Measurements from ENCODE around the gene USP10.
A peak's percentile ranks its signal among the peaks of the same experiment; 100 is the strongest.

The USP10 gene

DNA sequence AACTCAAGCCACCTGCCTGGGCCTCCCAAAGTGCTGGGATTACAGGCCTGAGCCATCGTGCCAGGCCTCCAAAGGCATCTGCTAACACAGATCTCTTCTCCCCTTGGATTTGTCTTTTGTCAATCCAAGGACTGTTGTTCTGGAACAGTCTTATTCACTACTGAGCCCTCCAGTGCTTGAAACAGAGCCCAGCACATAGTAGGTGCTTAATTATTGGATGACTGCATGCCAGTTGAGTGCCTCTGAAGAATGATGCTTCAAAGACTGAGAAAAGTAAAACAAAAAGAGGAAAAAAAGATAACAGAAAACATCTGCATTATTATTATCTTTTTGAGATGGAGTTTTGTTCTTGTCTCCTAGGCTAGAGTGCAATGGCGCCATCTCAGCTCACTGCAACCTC, 118.3 kb downstream of the USP10 start:
- Histone ChIP-seq H3K4me2 (ENCODE audit: low read length) (no peak overlapping the region), H3K4me3 (ENCODE audit: low read length) (no peak overlapping the region), H4K8ac (ENCODE audit: low read depth, low read length) (no peak overlapping the region), H2BK15ac (replicated peaks; ENCODE audit: low read depth) (no peak overlapping the region), H3K9ac (ENCODE audit: low read length) (no peak overlapping the region), H3K36me3 (ENCODE audit: control insufficient read depth, insufficient read depth, low read length) (no peaks in the 10 kb centered on the region), H4K5ac (ENCODE audit: low read length) (no peak overlapping the region), H3K56ac (ENCODE audit: low read length) (no peak overlapping the region), H3K23ac (ENCODE audit: low read length) (no peak overlapping the region), H3K4ac (ENCODE audit: low read depth, low read length) (no peak overlapping the region), H2BK5ac (ENCODE audit: low read length) (no peak overlapping the region), H3K79me2 (ENCODE audit: control insufficient read depth, insufficient read depth, low read length) (no peaks in the 10 kb centered on the region), H3K27ac (ENCODE audit: low read depth, low read length) (no peak overlapping the region), H3K79me1 (ENCODE audit: low read length) (no peaks in the 10 kb centered on the region), H2BK120ac (ENCODE audit: low read depth, low read length) (no peak overlapping the region), H2AK5ac (ENCODE audit: low read length) (no peak overlapping the region), H3K4me1 (ENCODE audit: control insufficient read depth, low read depth, low read length) (no peaks in the 10 kb centered on the region), H3K18ac (ENCODE audit: low read length) (no peak overlapping the region), H3K27me3 (ENCODE audit: insufficient read depth, low read length, poor library complexity) (peaks cover 2% of the 10 kb centered on the region)
- no peak for DNase-seq
- WGBS (ENCODE audit: extremely low coverage, insufficient coverage, low lambda C conversion rate), result no CpG with 5 or more reads among the region's 2 CpGs

DNA sequence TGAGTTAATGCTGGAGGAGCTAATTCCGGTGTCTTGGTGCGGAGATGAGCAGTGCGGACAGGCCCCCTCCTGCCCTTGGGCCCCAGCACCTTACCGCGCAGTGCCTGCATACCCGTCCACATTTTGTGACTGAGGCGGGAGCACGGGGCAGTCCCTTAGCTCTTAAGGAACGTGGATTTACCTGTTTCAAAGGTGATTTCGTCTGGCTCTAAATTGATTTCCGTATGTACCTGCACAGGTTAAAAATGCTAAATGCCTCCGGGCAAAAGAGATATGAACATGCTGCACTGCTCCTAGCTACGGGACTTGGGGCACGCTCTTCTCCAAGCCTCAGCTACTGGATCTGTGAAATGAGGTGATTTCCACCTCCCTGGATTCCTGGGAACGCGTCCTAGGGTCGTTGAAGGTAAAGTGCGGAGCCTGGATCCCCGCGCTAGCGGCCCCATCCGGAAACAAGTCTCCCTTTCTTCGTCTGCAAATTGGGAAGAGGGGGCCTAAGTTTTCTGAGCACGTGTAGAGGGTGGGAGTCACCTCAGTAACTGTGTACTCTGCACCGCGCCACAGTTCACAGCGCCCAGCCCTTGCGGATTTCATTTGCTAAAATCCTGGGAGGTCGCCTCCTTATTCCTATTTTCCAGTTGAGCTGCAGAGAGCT, 119.3 kb downstream of the USP10 start:
- no peak for DNase-seq
- no peak overlapping the region for H4K5ac ChIP-seq (ENCODE audit: low read length)

DNA sequence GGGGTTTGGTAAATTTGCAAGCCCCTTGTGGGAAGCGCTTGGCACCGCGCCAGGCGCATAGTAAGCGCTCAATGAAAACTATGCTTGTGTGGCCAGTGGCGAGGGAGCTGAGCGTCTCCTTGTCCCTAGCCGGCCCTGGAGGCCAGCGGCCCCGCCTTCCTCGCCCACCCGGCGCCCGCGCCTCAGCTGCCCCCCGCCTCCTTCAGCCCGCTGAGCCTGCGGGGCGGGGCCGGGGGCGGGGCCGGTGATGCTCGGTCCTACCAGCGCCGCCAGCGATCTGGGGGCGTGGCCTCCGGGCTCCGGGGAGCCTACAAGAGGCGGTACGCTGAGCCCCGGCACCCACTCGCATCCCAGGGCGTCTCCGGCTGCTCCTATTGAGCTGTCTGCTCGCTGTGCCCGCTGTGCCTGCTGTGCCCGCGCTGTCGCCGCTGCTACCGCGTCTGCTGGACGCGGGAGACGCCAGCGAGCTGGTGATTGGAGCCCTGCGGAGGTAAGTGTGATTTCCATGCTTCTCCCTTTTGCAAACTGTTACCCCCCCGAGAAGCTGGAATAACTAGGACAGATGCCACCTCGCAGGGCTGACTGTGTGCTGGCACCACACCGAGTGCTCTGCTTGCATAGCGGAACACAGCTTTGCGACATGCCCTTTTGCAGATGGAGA, 120.0 kb downstream of the USP10 start, which contains the start of gene CRISPLD2:
CRISPLD2 (plus strand) TSS at position 342 of the 661 bp plus-strand sequence. CDS start 18,511 bp downstream, outside the sequence.
- no peaks in the 10 kb centered on the region for H3K79me2 ChIP-seq (ENCODE audit: control insufficient read depth, insufficient read depth, low read length)
- peak within 1 kb of the TSS; percentile 59 for H3K9ac ChIP-seq (ENCODE audit: low read length)
- H2BK15ac ChIP-seq (replicated peaks; ENCODE audit: low read depth), result no peak within 1 kb of the TSS
- no peak within 1 kb of the TSS for H3K4ac ChIP-seq (ENCODE audit: low read depth, low read length)
- H3K4me3 ChIP-seq (ENCODE audit: low read length), result peak within 1 kb of the TSS; percentile 29
- no peak within 1 kb of the TSS for H4K8ac ChIP-seq (ENCODE audit: low read depth, low read length)
- no peak within 1 kb of the TSS for H4K5ac ChIP-seq (ENCODE audit: low read length)
- no peak within 1 kb of the TSS for H3K23ac ChIP-seq (ENCODE audit: low read length)
- WGBS (ENCODE audit: extremely low coverage, insufficient coverage, low lambda C conversion rate), result no CpG with 5 or more reads among the region's 53 CpGs
- no peak within 1 kb of the TSS for H3K18ac ChIP-seq (ENCODE audit: low read length)
- DNase-seq, result peak; percentile 92
- peaks cover 2% of the 10 kb centered on the region for H3K27me3 ChIP-seq (ENCODE audit: insufficient read depth, low read length, poor library complexity)
- no peak within 1 kb of the TSS for H3K27ac ChIP-seq (ENCODE audit: low read depth, low read length)
- H3K4me1 ChIP-seq (ENCODE audit: control insufficient read depth, low read depth, low read length), result no peaks in the 10 kb centered on the region
- H3K79me1 ChIP-seq (ENCODE audit: low read length), result no peaks in the 10 kb centered on the region
- H2AK5ac ChIP-seq (ENCODE audit: low read length), result no peak within 1 kb of the TSS
- H2BK120ac ChIP-seq (ENCODE audit: low read depth, low read length), result no peak within 1 kb of the TSS
- H3K56ac ChIP-seq (ENCODE audit: low read length), result peak within 1 kb of the TSS; percentile 80
- no peak within 1 kb of the TSS for H2BK5ac ChIP-seq (ENCODE audit: low read length)
- H3K4me2 ChIP-seq (ENCODE audit: low read length), result peak within 1 kb of the TSS; percentile 82
- no peaks in the 10 kb centered on the region for H3K36me3 ChIP-seq (ENCODE audit: control insufficient read depth, insufficient read depth, low read length)

More for the DNA sequence above, 119.3 kb downstream of the USP10 start:
- no peak overlapping the region for H2BK120ac ChIP-seq (ENCODE audit: low read depth, low read length)
- no peaks in the 10 kb centered on the region for H3K79me2 ChIP-seq (ENCODE audit: control insufficient read depth, insufficient read depth, low read length)
- no peak overlapping the region for H4K8ac ChIP-seq (ENCODE audit: low read depth, low read length)
- WGBS (ENCODE audit: extremely low coverage, insufficient coverage, low lambda C conversion rate), result no CpG with 5 or more reads among the region's 29 CpGs
- H3K4me3 ChIP-seq (ENCODE audit: low read length), result peak overlapping the region; percentile 29
- H2BK15ac ChIP-seq (replicated peaks; ENCODE audit: low read depth), result no peak overlapping the region
- peak overlapping the region; percentile 80 for H3K56ac ChIP-seq (ENCODE audit: low read length)
- H3K4ac ChIP-seq (ENCODE audit: low read depth, low read length), result no peak overlapping the region
- peak overlapping the region; percentile 82 for H3K4me2 ChIP-seq (ENCODE audit: low read length)
- H3K27me3 ChIP-seq (ENCODE audit: insufficient read depth, low read length, poor library complexity), result peaks cover 2% of the 10 kb centered on the region
- H3K4me1 ChIP-seq (ENCODE audit: control insufficient read depth, low read depth, low read length), result no peaks in the 10 kb centered on the region
- no peak overlapping the region for H3K18ac ChIP-seq (ENCODE audit: low read length)
- no peaks in the 10 kb centered on the region for H3K36me3 ChIP-seq (ENCODE audit: control insufficient read depth, insufficient read depth, low read length)
- no peak overlapping the region for H3K27ac ChIP-seq (ENCODE audit: low read depth, low read length)
- H2BK5ac ChIP-seq (ENCODE audit: low read length), result no peak overlapping the region
- H3K23ac ChIP-seq (ENCODE audit: low read length), result no peak overlapping the region
- H3K79me1 ChIP-seq (ENCODE audit: low read length), result no peaks in the 10 kb centered on the region
- peak overlapping the region; percentile 59 for H3K9ac ChIP-seq (ENCODE audit: low read length)
- no peak overlapping the region for H2AK5ac ChIP-seq (ENCODE audit: low read length)

DNA sequence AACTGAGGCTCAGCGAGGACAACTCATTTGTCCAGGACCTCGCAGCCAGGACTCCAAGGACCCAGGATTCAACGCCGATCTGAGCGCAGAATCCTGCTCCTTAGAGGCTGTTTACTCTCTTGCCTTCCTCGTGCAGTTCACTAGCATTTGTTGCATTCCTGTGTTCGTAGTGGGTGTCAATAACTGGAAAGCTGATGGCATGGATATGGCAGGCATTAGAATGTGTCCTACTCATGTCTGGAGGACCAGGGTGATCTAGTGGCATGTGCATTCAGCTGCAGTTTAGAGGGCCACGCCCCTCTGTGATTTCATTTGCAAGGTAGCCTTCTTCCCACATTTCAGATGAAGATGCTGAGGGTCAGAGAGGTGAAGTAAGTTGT, 120.5 kb downstream of the USP10 start:
- H2BK15ac ChIP-seq (replicated peaks; ENCODE audit: low read depth), result no peak overlapping the region
- H3K4me3 ChIP-seq (ENCODE audit: low read length), result no peak overlapping the region
- H2AK5ac ChIP-seq (ENCODE audit: low read length), result no peak overlapping the region
- peak overlapping the region; percentile 44 for H3K9ac ChIP-seq (ENCODE audit: low read length)
- H3K4ac ChIP-seq (ENCODE audit: low read depth, low read length), result no peak overlapping the region
- peaks cover 2% of the 10 kb centered on the region for H3K27me3 ChIP-seq (ENCODE audit: insufficient read depth, low read length, poor library complexity)
- no peak overlapping the region for H3K18ac ChIP-seq (ENCODE audit: low read length)
- no peaks in the 10 kb centered on the region for H3K4me1 ChIP-seq (ENCODE audit: control insufficient read depth, low read depth, low read length)
- H4K8ac ChIP-seq (ENCODE audit: low read depth, low read length), result no peak overlapping the region
- no peaks in the 10 kb centered on the region for H3K79me1 ChIP-seq (ENCODE audit: low read length)
- no peak overlapping the region for H4K5ac ChIP-seq (ENCODE audit: low read length)
- no CpG with 5 or more reads among the region's 8 CpGs for whole genome bisulfite sequencing (ENCODE audit: extremely low coverage, insufficient coverage, low lambda C conversion rate)
- H3K27ac ChIP-seq (ENCODE audit: low read depth, low read length), result no peak overlapping the region
- no peaks in the 10 kb centered on the region for H3K79me2 ChIP-seq (ENCODE audit: control insufficient read depth, insufficient read depth, low read length)
- no peak overlapping the region for H3K23ac ChIP-seq (ENCODE audit: low read length)
- H2BK5ac ChIP-seq (ENCODE audit: low read length), result no peak overlapping the region
- H3K36me3 ChIP-seq (ENCODE audit: control insufficient read depth, insufficient read depth, low read length), result no peaks in the 10 kb centered on the region
- peak overlapping the region; percentile 37 for H3K56ac ChIP-seq (ENCODE audit: low read length)
- DNase-seq, result no peak
- no peak overlapping the region for H2BK120ac ChIP-seq (ENCODE audit: low read depth, low read length)
- peak overlapping the region; percentile 73 for H3K4me2 ChIP-seq (ENCODE audit: low read length)

- no peak overlapping the region for H3K18ac ChIP-seq (ENCODE audit: low read length)
- no peak overlapping the region for H2BK120ac ChIP-seq (ENCODE audit: low read depth, low read length)
- no peak overlapping the region for H3K4me2 ChIP-seq (ENCODE audit: low read length)
- no peak overlapping the region for H3K4ac ChIP-seq (ENCODE audit: low read depth, low read length)
- WGBS (ENCODE audit: extremely low coverage, insufficient coverage, low lambda C conversion rate), result no CpG with 5 or more reads among the region's 12 CpGs
- H2AK5ac ChIP-seq (ENCODE audit: low read length), result no peak overlapping the region
- H3K79me1 ChIP-seq (ENCODE audit: low read length), result no peaks in the 10 kb centered on the region
- H3K4me3 ChIP-seq (ENCODE audit: low read length), result no peak overlapping the region
- no peaks in the 10 kb centered on the region for H3K4me1 ChIP-seq (ENCODE audit: control insufficient read depth, low read depth, low read length)
- H4K5ac ChIP-seq (ENCODE audit: low read length), result no peak overlapping the region
- H4K8ac ChIP-seq (ENCODE audit: low read depth, low read length), result no peak overlapping the region
- H3K23ac ChIP-seq (ENCODE audit: low read length), result no peak overlapping the region
- H2BK15ac ChIP-seq (replicated peaks; ENCODE audit: low read depth), result no peak overlapping the region
- H3K27ac ChIP-seq (ENCODE audit: low read depth, low read length), result no peak overlapping the region
- no peak overlapping the region for H3K56ac ChIP-seq (ENCODE audit: low read length)
- no peak for DNase-seq
- no peaks in the 10 kb centered on the region for H3K36me3 ChIP-seq (ENCODE audit: control insufficient read depth, insufficient read depth, low read length)
- H3K9ac ChIP-seq (ENCODE audit: low read length), result no peak overlapping the region
- peaks cover 2% of the 10 kb centered on the region for H3K27me3 ChIP-seq (ENCODE audit: insufficient read depth, low read length, poor library complexity)
- no peak overlapping the region for H2BK5ac ChIP-seq (ENCODE audit: low read length)
- no peaks in the 10 kb centered on the region for H3K79me2 ChIP-seq (ENCODE audit: control insufficient read depth, insufficient read depth, low read length)
Measured at GRCh38 chr16:84820771-84821170, 121.0 kb downstream of the USP10 start.

Data from mesendoderm (in vitro differentiated cells).